Measurements from ENCODE around the gene CFAP119.

- TF ChIP-seq CTCF (conservative IDR thresholded peaks at IDR 0.05 in 1 of 2, IDR thresholded peaks at IDR 0.05 in 1 of 2; ENCODE audit: extremely low read depth in 1 of 2, insufficient read depth in 1 of 2, low read depth in 1 of 2, low read length in 2 of 2): no peak
- no peak for TF ChIP-seq EZH2 (IDR thresholded peaks at IDR 0.05; ENCODE audit: borderline replicate concordance, low read length)
Observed at GRCh38 chr16:30737794-30738648, 23.8 kb downstream of the CFAP119 start.

Data from mammary epithelial cell (primary cell).